Mammary epithelial cell (primary cell): ENCODE measurements around the gene CRYBG2.

Source experiments
- EZH2 ChIP-seq: IDR thresholded peaks from 2 replicates; pipeline ENCODE4 v1.6.1; 2012; ENCODE audit warnings: low read length, inconsistent platforms, borderline replicate concordance
- TF ChIP-seq, protein P1 (sequence below), 2 donors: IDR thresholded peaks in 1 of 2; conservative IDR thresholded peaks in 1 of 2; 2 replicates each; pipeline ENCODE4 v1.5.1; 2011 to 2012; ENCODE audit warnings: inconsistent platforms in 2 of 2, low read length in 2 of 2, mild to moderate bottlenecking in 2 of 2, control low read depth in 1 of 2, low read depth in 1 of 2; ENCODE audit not compliant: insufficient read depth in 1 of 2; ENCODE audit errors: extremely low read depth in 1 of 2

- TF ChIP-seq EZH2, result no peak
- TF ChIP-seq, protein P1, sequence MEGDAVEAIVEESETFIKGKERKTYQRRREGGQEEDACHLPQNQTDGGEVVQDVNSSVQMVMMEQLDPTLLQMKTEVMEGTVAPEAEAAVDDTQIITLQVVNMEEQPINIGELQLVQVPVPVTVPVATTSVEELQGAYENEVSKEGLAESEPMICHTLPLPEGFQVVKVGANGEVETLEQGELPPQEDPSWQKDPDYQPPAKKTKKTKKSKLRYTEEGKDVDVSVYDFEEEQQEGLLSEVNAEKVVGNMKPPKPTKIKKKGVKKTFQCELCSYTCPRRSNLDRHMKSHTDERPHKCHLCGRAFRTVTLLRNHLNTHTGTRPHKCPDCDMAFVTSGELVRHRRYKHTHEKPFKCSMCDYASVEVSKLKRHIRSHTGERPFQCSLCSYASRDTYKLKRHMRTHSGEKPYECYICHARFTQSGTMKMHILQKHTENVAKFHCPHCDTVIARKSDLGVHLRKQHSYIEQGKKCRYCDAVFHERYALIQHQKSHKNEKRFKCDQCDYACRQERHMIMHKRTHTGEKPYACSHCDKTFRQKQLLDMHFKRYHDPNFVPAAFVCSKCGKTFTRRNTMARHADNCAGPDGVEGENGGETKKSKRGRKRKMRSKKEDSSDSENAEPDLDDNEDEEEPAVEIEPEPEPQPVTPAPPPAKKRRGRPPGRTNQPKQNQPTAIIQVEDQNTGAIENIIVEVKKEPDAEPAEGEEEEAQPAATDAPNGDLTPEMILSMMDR (conservative IDR thresholded peaks at IDR 0.05 in 1 of 2, IDR thresholded peaks at IDR 0.05 in 1 of 2; ENCODE audit: extremely low read depth in 1 of 2, insufficient read depth in 1 of 2, low read depth in 1 of 2, low read length in 2 of 2), result no peak
These were observed 35.4 kb downstream of the CRYBG2 start for GRCh38 chr1:26318338-26319064.
